ACHN (cell line): Measurements from ENCODE around the gene TEX19.

ENCODE experiments used
- DNase-seq: peaks from one replicate; pipeline ENCODE4 v3.0.0-alpha.2; 2015
- in situ Hi-C: cut with HindIII; loops from 2 replicates; pipeline ENCODE4 v1.10.0; 2017; ENCODE audit warnings: low sequenced_read_pairs, low pct_ligation_motif_present, low pct_unique_long_range_greater_than_20kb

TEX19 gene

GRCh38 chr17:82320956-82321927 lies 37.8 kb upstream of the TEX19 start:
- in situ Hi-C loops, result no loop called here
- peak; percentile 31 for DNase-seq

DNA sequence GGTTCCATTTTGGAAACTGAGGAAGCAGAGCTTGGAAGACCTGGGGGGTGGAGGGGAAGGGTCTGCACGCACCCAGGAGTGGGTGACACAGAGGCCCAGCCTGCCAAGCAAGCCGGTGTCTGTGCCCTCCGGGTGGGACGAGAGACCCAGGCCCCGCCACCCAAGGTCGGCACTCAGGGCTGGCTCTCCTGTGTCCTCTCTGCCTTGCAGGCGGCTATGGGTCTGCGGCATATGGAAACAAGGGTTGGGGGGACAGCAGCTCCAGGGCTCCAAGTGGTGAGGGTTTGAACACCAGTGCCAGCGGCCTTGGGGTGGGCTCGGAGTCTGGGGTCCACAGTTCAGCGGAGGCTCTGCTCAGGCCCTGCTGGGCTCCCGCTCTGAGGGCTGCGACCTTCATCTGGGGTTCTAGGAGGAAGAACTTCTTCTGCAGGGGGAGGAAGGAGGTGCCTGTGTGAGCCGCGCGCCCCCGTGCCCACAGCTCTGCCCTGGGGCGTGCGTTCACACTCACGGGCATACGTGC lies 37.0 kb upstream of the TEX19 start:
- DNase-seq, result no peak
- in situ Hi-C loops, result no loop called here

- no peak for DNase-seq
- in situ Hi-C loops, result no loop called here
These were observed 36.3 kb upstream of the TEX19 start for GRCh38 chr17:82322526-82323453.

GRCh38 chr17:82323514-82324234 lies 35.4 kb upstream of the TEX19 start:
- no peak for DNase-seq
- in situ Hi-C loops, result no loop called here

DNA sequence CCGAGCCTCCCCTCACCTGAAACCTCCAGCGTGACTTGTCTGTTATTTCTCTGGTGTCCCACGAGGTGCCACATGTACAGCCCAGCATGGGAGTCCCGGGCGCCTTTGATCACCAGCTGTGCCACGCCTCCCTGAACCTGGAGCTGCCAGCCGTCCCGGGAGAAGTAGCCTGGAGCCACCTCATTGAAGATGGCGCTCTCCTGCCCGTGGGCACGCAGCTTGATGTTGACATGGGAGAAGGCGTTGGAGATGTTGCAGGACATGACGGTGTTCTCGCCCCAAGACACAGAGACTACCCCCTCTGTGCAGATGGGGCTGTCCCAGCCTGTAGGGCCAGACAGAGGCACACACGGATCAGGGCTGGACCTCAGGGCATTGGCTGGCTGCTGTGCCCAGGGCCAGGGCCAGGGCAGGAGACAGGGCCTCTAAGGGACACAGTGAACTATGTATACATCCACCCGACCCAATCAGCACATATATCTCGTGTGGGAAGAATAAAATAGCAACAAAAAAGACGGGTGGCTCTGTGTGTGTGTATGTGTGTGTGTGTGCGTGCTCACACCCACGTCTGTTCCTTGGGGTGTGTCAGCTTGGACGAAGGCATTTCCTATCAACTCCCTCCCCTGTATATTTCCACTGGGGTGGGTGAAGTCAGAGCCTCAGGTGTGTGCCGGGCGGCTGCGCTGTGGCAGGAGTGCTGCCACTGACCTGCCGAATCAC lies 34.3 kb upstream of the TEX19 start:
- DNase-seq, result no peak
- in situ Hi-C loops, result no loop called here

DNA sequence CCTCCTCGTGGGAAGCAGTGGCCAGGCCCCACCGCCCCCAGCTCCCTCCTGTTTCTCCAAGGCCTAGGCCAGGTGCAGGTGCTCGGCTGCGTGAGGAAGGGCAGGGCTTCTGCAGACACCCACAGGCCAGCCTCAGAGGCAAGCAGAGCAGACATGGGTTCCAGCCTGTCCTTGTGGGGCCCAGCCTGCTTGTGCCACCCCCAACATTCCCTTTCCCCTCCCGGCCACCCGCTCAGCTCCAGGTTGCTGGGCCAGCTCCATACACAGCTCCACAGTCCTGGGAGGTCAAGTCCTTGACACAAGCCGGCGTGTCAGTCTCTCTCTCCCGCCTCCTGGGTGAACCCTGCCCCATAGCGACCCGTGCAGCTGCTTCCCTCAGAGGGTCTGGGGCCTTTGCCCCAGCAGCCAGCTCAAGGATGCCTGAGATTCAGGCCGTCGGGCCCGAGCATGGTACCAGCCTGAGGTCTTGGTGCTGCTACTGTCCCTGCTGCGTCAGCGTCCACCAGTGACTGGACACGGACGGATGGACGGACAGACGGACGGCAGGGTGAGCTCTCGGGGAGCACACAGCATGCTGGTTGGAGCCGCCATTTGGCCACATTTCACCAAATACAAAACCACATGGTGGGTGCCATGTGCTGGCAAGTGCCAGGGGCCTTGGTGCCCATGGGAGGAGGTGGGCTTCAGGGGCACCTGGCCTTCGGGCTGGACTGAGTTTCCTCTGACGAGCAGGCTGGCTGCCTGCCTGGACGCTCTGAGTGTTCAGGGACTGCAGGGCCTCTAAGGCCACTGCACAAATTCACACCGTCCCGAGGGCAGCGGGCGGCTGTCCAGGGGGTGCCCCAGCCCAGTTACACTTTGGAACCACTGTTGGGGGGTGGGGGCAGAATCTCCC lies 33.5 kb upstream of the TEX19 start:
- no peak for DNase-seq
- in situ Hi-C loops, result no loop called here

GRCh38 chr17:82327289-82327688 lies 31.8 kb upstream of the TEX19 start:
- in situ Hi-C loops, result no loop called here
- DNase-seq, result no peak

DNA sequence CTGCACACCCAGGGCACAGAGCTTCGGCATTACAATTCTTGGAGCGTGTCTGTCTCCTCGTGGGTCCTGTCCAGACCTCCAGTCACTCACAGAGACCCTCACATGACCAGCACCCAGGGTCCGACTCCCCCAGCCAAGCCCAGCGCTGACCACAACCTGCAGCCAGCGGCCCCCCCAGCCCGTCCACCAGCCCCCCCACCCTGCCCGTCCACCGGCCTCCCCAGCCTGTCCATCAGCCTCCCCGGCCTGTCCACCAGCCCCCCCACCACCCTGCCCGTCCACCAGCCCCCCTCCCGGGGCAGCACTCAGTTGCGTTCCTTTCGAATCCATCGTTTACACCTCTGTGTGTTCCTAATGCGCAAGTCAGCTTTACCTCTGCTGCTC lies 31.3 kb upstream of the TEX19 start:
- no peak for DNase-seq
- in situ Hi-C loops, result no loop called here

- no peak for DNase-seq
- in situ Hi-C loops, result no loop called here
These were observed 30.7 kb upstream of the TEX19 start for GRCh38 chr17:82328141-82328993.

DNA sequence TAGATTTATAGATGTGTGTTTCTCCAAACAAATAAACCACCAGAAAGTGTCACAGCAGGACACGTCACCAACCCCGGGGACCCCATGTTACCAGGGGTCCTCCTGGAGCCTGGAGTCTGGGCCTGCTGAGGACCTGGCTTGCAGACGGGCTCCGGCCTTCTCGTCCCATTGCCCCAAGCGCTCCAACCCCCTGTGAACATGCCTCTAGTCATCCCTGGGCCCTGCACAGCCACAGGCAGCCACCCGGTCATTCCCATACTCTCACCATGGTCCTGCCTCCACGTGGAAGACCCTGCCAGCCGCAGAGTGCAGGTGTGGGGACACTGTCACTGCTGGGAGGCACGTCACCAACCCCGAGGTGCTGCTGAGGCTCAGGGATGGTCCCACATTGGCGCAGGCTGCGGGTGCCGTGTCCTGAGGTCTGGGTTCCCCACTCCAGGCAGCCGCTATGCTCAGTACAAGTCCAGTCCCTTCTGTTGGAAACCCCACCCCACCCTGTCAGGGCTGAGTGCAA lies 30.0 kb upstream of the TEX19 start:
- no peak for DNase-seq
- in situ Hi-C loops, result no loop called here

GRCh38 chr17:82329683-82330321 lies 29.2 kb upstream of the TEX19 start:
- in situ Hi-C loops, result no loop called here
- DNase-seq, result no peak

- DNase-seq, result peak; percentile 64
- in situ Hi-C loops, result no loop called here
These were observed 28.5 kb upstream of the TEX19 start for GRCh38 chr17:82330322-82331239.

GRCh38 chr17:82331345-82331939 lies 27.6 kb upstream of the TEX19 start:
- in situ Hi-C loops, result no loop called here
- no peak for DNase-seq

DNA sequence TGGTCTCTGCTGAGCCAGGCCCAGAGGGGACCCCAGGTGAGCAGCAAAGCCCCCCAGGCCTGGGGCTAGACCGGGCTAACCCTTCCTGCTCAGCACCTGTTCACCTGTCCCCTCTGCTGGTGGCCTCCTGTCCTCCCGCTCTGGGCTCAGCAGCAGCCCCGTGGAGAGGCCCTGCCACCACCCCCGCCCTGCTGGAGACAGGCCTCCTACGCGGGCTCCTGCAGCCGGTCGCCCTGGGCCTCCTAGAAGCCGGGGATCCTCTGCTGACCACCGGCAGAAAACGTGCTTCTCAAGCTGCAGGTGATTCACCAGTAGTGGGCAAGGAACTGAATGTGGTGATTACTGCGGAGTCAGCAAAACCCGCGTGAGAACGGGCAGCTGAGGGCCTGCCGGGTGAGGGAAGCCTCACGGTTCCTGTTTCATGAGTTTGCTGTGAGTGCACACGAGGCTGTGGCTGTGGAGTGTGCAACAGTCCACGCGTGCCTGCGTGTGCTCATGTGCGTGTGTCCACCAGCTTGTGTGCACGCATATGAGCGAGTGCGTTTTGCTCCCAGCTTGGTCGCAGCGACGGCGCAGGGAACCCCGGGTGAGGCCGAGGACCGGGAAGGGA lies 26.3 kb upstream of the TEX19 start:
- in situ Hi-C loops, result no loop called here
- peak; percentile 50 for DNase-seq
